Endodermal cell (in vitro differentiated cells): ENCODE results near the gene CES4A. TPM values are rescaled to one million over a fixed set of nuclear protein-coding genes. Genes with fewer than 3 reads are reported as not detected.

Source experiments
- DNase-seq: peaks from one replicate; pipeline ENCODE4 v3.0.0-alpha.2; 2017
- H3K27ac ChIP-seq: 2 replicates; pipeline ENCODE4 v1.5.1; 2013; ENCODE audit warnings: mild to moderate bottlenecking, low read depth, low read length, moderate library complexity
- H3K27me3 ChIP-seq: 2 replicates; pipeline ENCODE4 v1.6.1; 2013; ENCODE audit warnings: mild to moderate bottlenecking, low read length, moderate library complexity; ENCODE audit not compliant: insufficient read depth, control insufficient read depth, poor library complexity, severe bottlenecking
- H3K36me3 ChIP-seq: 2 replicates; pipeline ENCODE4 v1.7.0; 2013; ENCODE audit warnings: mild to moderate bottlenecking, low read length, moderate library complexity; ENCODE audit not compliant: control insufficient read depth, insufficient read depth
- H3K4me1 ChIP-seq: one replicate; pipeline ENCODE4 v1.7.0; 2013; ENCODE audit warnings: low read length; ENCODE audit not compliant: control insufficient read depth, insufficient read depth
- H3K4me3 ChIP-seq: 2 replicates; pipeline ENCODE4 v1.5.1; 2013; ENCODE audit warnings: mild to moderate bottlenecking, low read length, moderate library complexity
- H3K9ac ChIP-seq: 2 replicates; pipeline ENCODE4 v1.6.1; 2013; ENCODE audit warnings: mild to moderate bottlenecking, low read length, moderate library complexity; ENCODE audit not compliant: poor library complexity, severe bottlenecking; ENCODE audit errors: extremely low read depth
- H3K9me3 ChIP-seq: 2 replicates; pipeline ENCODE4 v1.6.1; 2013; ENCODE audit warnings: mild to moderate bottlenecking, low read length, moderate library complexity; ENCODE audit not compliant: control insufficient read depth
- H3K27ac Mint-ChIP-seq: 2 replicates; pipeline ENCODE4 v1.8.0; 2020; ENCODE audit warnings: mixed read lengths
- H3K27me3 Mint-ChIP-seq: 2 replicates; pipeline ENCODE4 v1.8.0; 2021; ENCODE audit warnings: mild to moderate bottlenecking, mixed read lengths; ENCODE audit not compliant: insufficient read depth
- H3K36me3 Mint-ChIP-seq: 2 replicates; pipeline ENCODE4 v1.8.0; 2020; ENCODE audit warnings: low read depth, mixed read lengths
- H3K4me1 Mint-ChIP-seq: 2 replicates; pipeline ENCODE4 v1.8.0; 2020; ENCODE audit warnings: mixed read lengths
- H3K4me3 Mint-ChIP-seq: 2 replicates; pipeline ENCODE4 v1.8.0; 2020; ENCODE audit warnings: mild to moderate bottlenecking, moderate library complexity, mixed read lengths
- H3K9me3 Mint-ChIP-seq: 2 replicates; pipeline ENCODE4 v1.8.0; 2020; ENCODE audit warnings: mild to moderate bottlenecking, mixed read lengths
- CTCF ChIP-seq: fragments of 200-600 bp; sonication (generic); conservative IDR thresholded peaks from 2 replicates; pipeline ENCODE4 v1.5.0; 2021; ENCODE audit warnings: antibody characterized with exemption, mild to moderate bottlenecking
- WGBS, 2 experiments: methylation state at CpG; one replicate each; pipeline versions ENCODE4 v1.1.5 to v1.1.7; 2013; ENCODE audit warnings: missing lambda C conversion rate in 2 of 2, mixed read lengths in 1 of 2; ENCODE audit not compliant: insufficient coverage in 1 of 2, insufficient read length in 1 of 2; 5-methylcytosine and 5-hydroxymethylcytosine counted together
- total RNA-seq, 2 donors: library from RNA; stranded (reverse); fragmentation: NEBNext Ultra II Directional in 1 of 2; extraction: Animal tissue kit (Norgen Biotek cat#: 25700) in 1 of 2; gene quantifications; 2 replicates in 1 of 2; 3 replicates in 1 of 2; pipeline ENCODE4 v1.2.1, GENCODE V29; 2021

CES4A gene
- total RNA-seq, 2 donors from 2014 or later: 3.0 to 3.8 TPM

DNA sequence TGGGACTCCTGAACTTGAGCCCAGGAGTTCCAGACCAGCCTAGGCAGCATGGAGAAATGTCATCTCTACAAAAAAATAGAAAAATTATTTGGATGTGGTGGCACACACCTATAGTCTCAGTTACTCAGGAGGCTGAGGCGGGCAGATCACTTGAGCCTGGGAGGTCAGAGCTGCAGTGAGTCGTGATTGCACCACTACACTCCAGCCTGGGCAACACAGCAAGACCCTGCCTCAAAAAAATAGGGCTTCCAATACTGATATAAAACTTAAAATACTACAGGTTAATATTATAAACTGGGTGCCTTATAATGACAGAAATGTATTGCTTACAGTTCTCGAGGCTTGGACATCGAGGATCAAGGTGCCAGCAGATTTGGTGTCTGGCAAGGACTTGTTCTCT lies 42.5 kb upstream of the CES4A start:
- no peak for DNase-seq
- 90% methylated on average over 4 of the region's 4 CpGs for WGBS, 2 experiments
- H3K4me1 ChIP-seq: no peaks in the 10 kb centered on the region
- H3K36me3 ChIP-seq: peaks cover 9% of the 10 kb centered on the region
- Mint-ChIP-seq H3K36me3 (peaks cover 23% of the 10 kb centered on the region), H3K27ac (no peak overlapping the region), H3K4me1 (no peaks in the 10 kb centered on the region), H3K4me3 (no peak overlapping the region), H3K9me3 (no peaks in the 10 kb centered on the region), H3K27me3 (peaks cover 13% of the 10 kb centered on the region)
- no peak overlapping the region for H3K27ac ChIP-seq
- TF ChIP-seq CTCF: no peak
- no peak overlapping the region for H3K4me3 ChIP-seq
- H3K9me3 ChIP-seq: peaks cover under 1% of the 10 kb centered on the region
- no peak overlapping the region for H3K9ac ChIP-seq
- peaks cover 33% of the 10 kb centered on the region for H3K27me3 ChIP-seq

DNA sequence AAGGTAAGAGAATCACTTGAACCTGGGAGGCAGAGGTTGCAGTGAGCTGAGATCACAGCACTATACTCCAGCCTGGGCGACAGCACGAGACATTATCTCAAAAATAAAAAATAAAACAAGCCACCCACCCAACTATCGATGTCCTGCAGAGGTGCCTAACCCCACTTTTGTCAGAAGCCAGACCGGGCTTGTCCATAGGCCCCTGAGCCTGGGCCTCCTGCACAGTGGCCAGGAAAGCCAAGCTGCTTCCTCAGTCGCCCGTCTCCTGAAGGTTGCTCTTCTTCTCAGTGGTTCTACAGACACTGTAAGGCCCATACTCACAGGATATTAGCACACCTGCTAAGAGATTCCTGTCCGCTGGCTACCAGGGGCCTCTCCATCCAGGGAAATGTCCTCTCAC lies 41.8 kb upstream of the CES4A start:
- no peak overlapping the region for H3K27ac ChIP-seq
- H3K27me3 Mint-ChIP-seq: peaks cover 13% of the 10 kb centered on the region
- H3K9ac ChIP-seq: no peak overlapping the region
- no peak overlapping the region for H3K4me3 ChIP-seq
- peaks cover 6% of the 10 kb centered on the region for H3K9me3 Mint-ChIP-seq
- H3K4me3 Mint-ChIP-seq: no peak overlapping the region
- H3K4me1 ChIP-seq: no peaks in the 10 kb centered on the region
- no peak for TF ChIP-seq CTCF
- WGBS, 2 experiments: 86 to 97% methylated on average over 5 to 7 of the region's 7 CpGs
- no peak overlapping the region for H3K27ac Mint-ChIP-seq
- no peak for DNase-seq
- H3K4me1 Mint-ChIP-seq: no peaks in the 10 kb centered on the region
- peaks cover 33% of the 10 kb centered on the region for H3K27me3 ChIP-seq
- H3K36me3 ChIP-seq: peaks cover 9% of the 10 kb centered on the region
- peaks cover 22% of the 10 kb centered on the region for H3K36me3 Mint-ChIP-seq
- H3K9me3 ChIP-seq: peaks cover 6% of the 10 kb centered on the region

DNA sequence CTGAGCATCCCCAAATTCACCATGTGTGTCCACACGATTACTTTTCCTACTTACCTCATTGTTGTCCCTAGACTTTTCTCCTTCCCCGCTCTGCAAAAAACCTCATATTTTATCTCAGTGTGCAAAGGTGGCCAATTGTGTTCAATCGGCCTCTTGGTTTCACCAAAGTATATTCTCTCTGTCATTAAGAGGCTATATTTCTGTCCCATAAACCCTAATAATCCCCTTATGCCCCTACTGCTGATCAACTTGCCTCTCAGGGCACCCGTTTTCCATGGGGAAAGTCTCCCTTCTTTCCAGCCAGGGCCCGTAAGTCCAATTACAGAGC lies 41.5 kb upstream of the CES4A start:
- no peak overlapping the region for H3K27ac Mint-ChIP-seq

More for the DNA sequence above, 41.5 kb upstream of the CES4A start:
- Histone ChIP-seq H3K9me3 (peaks cover 10% of the 10 kb centered on the region), H3K9ac (no peak overlapping the region), H3K27ac (no peak overlapping the region), H3K4me1 (no peaks in the 10 kb centered on the region), H3K36me3 (peaks cover 6% of the 10 kb centered on the region), H3K4me3 (no peak overlapping the region), H3K27me3 (peaks cover 33% of the 10 kb centered on the region)
- WGBS, 2 experiments: 61 to 65% methylated on average over 5 of the region's 5 CpGs
- no peak for DNase-seq
- H3K9me3 Mint-ChIP-seq: peaks cover 10% of the 10 kb centered on the region
- TF ChIP-seq CTCF: no peak
- H3K4me3 Mint-ChIP-seq: no peak overlapping the region
- peaks cover 13% of the 10 kb centered on the region for H3K27me3 Mint-ChIP-seq
- no peaks in the 10 kb centered on the region for H3K4me1 Mint-ChIP-seq
- peaks cover 18% of the 10 kb centered on the region for H3K36me3 Mint-ChIP-seq
